Measurements from ENCODE around the gene ATG4D.

ATG4D gene

GRCh38 chr19:10582091-10582490 lies 38.4 kb downstream of the ATG4D start:
- DNase-seq: no peak

- DNase-seq: no peak
These were observed 39.5 kb downstream of the ATG4D start for GRCh38 chr19:10583036-10583776.

DNA sequence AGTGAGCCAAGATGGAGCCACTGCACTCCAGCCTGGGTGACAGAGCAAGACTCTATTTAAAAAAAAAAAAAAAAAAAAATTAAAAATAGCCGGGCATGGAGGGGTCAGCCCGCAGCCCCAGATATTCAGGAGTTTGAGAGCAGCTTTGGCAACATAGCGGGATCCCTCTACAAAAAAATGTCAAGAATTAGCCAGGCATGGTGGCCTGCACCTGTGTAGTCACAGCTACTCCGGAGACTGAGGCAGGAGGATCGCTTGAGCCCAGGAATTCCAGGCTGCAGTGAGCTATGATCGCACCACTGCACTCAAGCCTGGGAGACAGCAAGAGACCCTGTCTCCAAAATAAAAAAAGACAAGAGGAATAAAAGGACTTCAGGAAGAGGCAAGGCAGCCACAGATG lies 42.7 kb downstream of the ATG4D start:
- DNase-seq: no peak

DNA sequence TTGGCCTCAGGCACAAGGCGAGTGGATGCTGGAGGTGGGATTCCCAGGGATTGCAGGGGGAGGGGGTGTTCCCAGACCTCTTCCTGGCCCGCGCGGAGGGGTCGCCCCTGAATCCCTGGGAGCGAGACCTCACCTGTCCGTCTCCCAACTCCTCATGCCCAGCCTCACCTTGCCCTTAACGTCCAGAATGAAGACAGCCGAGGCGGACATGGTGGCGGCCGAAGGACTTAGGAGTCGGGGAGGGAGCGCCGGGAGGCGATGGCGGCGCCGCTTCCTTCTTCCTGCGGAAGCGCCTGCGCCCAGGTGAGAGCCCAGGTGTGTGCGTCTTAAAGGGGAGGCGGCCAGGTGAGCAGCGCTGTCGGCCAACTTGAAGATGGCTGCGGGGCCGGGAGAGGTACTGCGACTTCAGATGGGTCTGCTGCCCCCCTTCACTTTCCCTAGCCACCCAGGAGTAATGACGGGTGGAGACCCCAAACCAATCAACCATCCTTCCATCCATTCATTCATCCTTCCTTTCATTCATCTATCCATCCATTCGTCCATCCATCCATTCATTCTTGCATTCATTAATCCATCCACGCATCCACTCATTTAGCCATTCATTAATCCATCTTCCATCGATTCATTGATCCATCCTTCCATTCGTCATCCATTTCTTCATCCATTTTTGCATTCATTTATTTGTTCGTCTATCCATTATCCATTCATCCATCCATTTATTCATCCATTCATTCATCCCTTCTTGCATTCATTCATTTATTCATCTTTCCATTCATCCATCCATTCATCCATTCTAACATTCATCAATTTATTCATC lies 43.5 kb downstream of the ATG4D start, which contains the start of gene AP1M2:
Gene AP1M2, minus strand, starts transcription at position 291 of the 817 bp plus-strand sequence. Its CDS starts 81 bp downstream, at position 210.
- no peak for DNase-seq

GRCh38 chr19:10587839-10588150 lies 44.1 kb downstream of the ATG4D start:
- DNase-seq: no peak

- no peak for DNase-seq
These were observed 49.4 kb downstream of the ATG4D start for GRCh38 chr19:10593148-10593547.

DNA sequence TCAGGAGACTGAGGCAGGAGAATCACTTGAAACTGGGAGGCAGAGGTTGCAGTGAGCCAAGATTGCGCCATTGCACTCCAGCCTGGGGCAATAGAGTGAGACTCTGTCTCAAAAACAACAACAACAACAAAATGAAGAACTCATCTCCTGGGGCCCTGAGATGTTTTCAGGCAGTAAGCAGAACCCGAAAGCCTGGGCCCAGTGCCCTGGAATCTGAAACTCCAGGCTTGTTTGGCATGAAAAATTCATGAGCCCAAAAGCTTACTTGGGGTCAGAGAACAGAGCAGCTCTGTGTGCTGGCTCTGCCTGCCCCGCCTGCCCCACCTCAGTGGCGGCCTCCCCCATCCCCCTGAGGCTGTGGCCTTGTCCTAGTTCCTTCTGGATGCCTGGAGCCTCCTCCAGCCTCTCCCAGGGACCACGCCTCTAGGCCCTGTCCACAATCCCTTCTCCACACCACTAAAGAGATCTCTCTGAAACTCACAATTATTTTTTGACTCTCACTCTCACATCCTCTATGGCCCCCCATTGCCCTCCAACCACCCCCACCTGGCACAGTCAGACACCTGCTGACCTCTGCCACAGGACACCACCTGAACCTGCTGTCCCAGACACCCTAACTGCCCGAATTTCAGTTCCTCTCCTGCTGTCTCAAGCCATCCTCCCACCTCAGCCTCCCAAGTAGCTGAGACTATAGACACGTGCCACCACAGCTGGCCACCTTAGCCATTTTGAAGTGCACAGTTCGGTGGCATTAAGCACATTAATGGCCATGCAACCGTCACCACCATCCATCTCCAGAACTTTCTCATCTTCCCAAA lies 50.3 kb downstream of the ATG4D start:
- no peak for DNase-seq

- no peak for DNase-seq
These were observed 56.4 kb downstream of the ATG4D start for GRCh38 chr19:10600149-10600548.

DNA sequence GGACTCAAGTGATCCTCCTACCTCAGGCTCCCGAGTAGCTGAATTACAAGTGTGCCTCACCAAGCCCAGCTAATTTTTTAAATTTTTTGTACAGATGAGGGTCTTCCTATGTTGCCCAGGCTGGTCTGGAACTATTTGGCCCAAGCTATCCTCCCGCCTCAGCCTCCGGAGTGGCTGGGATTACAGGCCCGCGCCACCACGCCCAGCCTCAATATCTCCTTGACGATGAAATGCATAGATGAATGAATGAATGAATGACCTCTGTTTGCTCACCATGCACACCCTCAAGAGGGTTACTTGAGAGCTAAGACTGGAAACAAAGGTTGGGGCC lies 58.3 kb downstream of the ATG4D start:
- DNase-seq: no peak

GRCh38 chr19:10602330-10603083 lies 58.8 kb downstream of the ATG4D start:
- DNase-seq: peak; percentile 80
